Ascending aorta (tissue), 2 donors: ENCODE data around the gene PRKAG2. TPM values are rescaled to one million over a fixed set of nuclear protein-coding genes. Genes with fewer than 3 reads are reported as not detected.

Source experiments
- DNase-seq, 2 donors: peaks; one replicate each; pipeline ENCODE4 v3.0.0-alpha.2; 2019; ENCODE audit warnings: low spot score in 2 of 2
- H3K27ac ChIP-seq, 2 donors: fragments of 200-600 bp; sonication (generic); one replicate each; pipeline ENCODE4 v1.5.1; 2016 to 2017; ENCODE audit warnings: mild to moderate bottlenecking in 1 of 2
- H3K27me3 ChIP-seq: fragments of 200-600 bp; sonication (generic); one replicate; pipeline ENCODE4 v1.5.1; 2017
- H3K36me3 ChIP-seq, 2 donors: fragments of 200-600 bp; sonication (generic); one replicate each; pipeline ENCODE4 v1.5.1; 2016
- H3K4me1 ChIP-seq, 2 donors: fragments of 200-600 bp; sonication (generic); one replicate each; pipeline ENCODE4 v1.5.1; 2016 to 2017; ENCODE audit warnings: mild to moderate bottlenecking in 1 of 2
- H3K4me3 ChIP-seq, 2 donors: fragments of 200-600 bp; sonication (generic); one replicate each; pipeline ENCODE4 v1.5.1; 2016 to 2017; ENCODE audit warnings: mild to moderate bottlenecking in 1 of 2
- H3K9me3 ChIP-seq, 2 donors: fragments of 200-600 bp; sonication (generic); one replicate each; pipeline ENCODE4 v1.5.1; 2016
- CTCF ChIP-seq, 3 experiments: fragments of 200-600 bp in 2 of 3; fragments of 450-650 bp in 1 of 3; sonication (generic) in 2 of 3; IDR thresholded peaks; one replicate each; pipeline ENCODE4 v1.5.1; 2016 to 2019; ENCODE audit warnings: antibody characterized with exemption in 3 of 3, mild to moderate bottlenecking in 1 of 3, moderate library complexity in 1 of 3
- intact Hi-C: fragments of 100-400 bp; cut with DNase I; formaldehyde crosslinking; loops from one replicate; pipeline ENCODE4 v1.15.1; 2023
- total RNA-seq: library from RNA; depleted of rRNA; stranded (reverse); fragments of >200 nt; gene quantifications from one replicate; pipeline ENCODE4 v1.1.0, GENCODE V29; 2016

PRKAG2 gene
- total RNA-seq, 1 donor from 2014 or later: 26.7 TPM

GRCh38 chr7:151565541-151565940 lies 311.4 kb downstream of the PRKAG2 start:
- peaks cover 36 to 38% of the 10 kb centered on the region in 2 donors for H3K36me3 ChIP-seq
- no peak overlapping the region for H3K27ac ChIP-seq
- H3K27me3 ChIP-seq: no peaks in the 10 kb centered on the region
- no peaks in the 10 kb centered on the region for H3K4me1 ChIP-seq
- no peak overlapping the region for H3K4me3 ChIP-seq
- no peak for DNase-seq
- intact Hi-C loops: no loop called here
- no peaks in the 10 kb centered on the region for H3K9me3 ChIP-seq
- no peak for TF ChIP-seq CTCF (IDR thresholded peaks at IDR 0.05)

- no peak for DNase-seq
- no peaks in the 10 kb centered on the region for H3K27me3 ChIP-seq
- TF ChIP-seq CTCF (IDR thresholded peaks at IDR 0.05): no peak
- no peaks in the 10 kb centered on the region for H3K9me3 ChIP-seq
- no peak overlapping the region for H3K4me3 ChIP-seq
- intact Hi-C loops: no loop called here
- H3K36me3 ChIP-seq: peaks cover 49 to 75% of the 10 kb centered on the region in 2 donors
- no peak overlapping the region for H3K27ac ChIP-seq
- no peaks in the 10 kb centered on the region for H3K4me1 ChIP-seq
Measured at GRCh38 chr7:151560243-151560642, 316.7 kb downstream of the PRKAG2 start.

- no peak overlapping the region for H3K27ac ChIP-seq
- H3K36me3 ChIP-seq: peaks cover 50 to 72% of the 10 kb centered on the region in 2 donors
- H3K4me3 ChIP-seq: no peak overlapping the region
- no peaks in the 10 kb centered on the region for H3K9me3 ChIP-seq
- no peak for TF ChIP-seq CTCF (IDR thresholded peaks at IDR 0.05)
- H3K4me1 ChIP-seq: no peaks in the 10 kb centered on the region
- no peak for DNase-seq
- intact Hi-C loops: no loop called here
- no peaks in the 10 kb centered on the region for H3K27me3 ChIP-seq
Measured at GRCh38 chr7:151559557-151560183, 317.2 kb downstream of the PRKAG2 start.

GRCh38 chr7:151558575-151558974 lies 318.3 kb downstream of the PRKAG2 start:
- intact Hi-C loops: no loop called here
- DNase-seq: no peak
- Histone ChIP-seq H3K4me3 (no peak overlapping the region), H3K36me3 (peaks cover 39 to 61% of the 10 kb centered on the region in 2 donors), H3K9me3 (no peaks in the 10 kb centered on the region), H3K27me3 (no peaks in the 10 kb centered on the region), H3K27ac (no peak overlapping the region), H3K4me1 (no peaks in the 10 kb centered on the region)
- TF ChIP-seq CTCF (IDR thresholded peaks at IDR 0.05): no peak

GRCh38 chr7:151556592-151556991 lies 320.3 kb downstream of the PRKAG2 start:
- no peaks in the 10 kb centered on the region for H3K9me3 ChIP-seq
- H3K4me3 ChIP-seq: no peak overlapping the region
- H3K36me3 ChIP-seq: peaks cover 34 to 51% of the 10 kb centered on the region in 2 donors
- no peak for DNase-seq
- H3K27me3 ChIP-seq: no peaks in the 10 kb centered on the region
- no peak for TF ChIP-seq CTCF (IDR thresholded peaks at IDR 0.05)
- H3K4me1 ChIP-seq: no peaks in the 10 kb centered on the region
- H3K27ac ChIP-seq: no peak overlapping the region
- intact Hi-C loops: no loop called here

GRCh38 chr7:151553356-151553755 lies 323.6 kb downstream of the PRKAG2 start:
- no peaks in the 10 kb centered on the region for H3K9me3 ChIP-seq
- intact Hi-C loops: no loop called here
- TF ChIP-seq CTCF (IDR thresholded peaks at IDR 0.05): no peak
- H3K36me3 ChIP-seq: peaks cover 18 to 22% of the 10 kb centered on the region in 2 donors
- no peaks in the 10 kb centered on the region for H3K27me3 ChIP-seq
- no peaks in the 10 kb centered on the region for H3K4me1 ChIP-seq
- no peak overlapping the region for H3K4me3 ChIP-seq
- no peak for DNase-seq
- no peak overlapping the region for H3K27ac ChIP-seq
